CD4-positive, alpha-beta T cell treated with Interleukin-6 at 100 ng/mL for 8 hours (primary cell): ENCODE measurements around the gene HFE.

ENCODE experiments used
- DNase-seq: peaks from one replicate; pipeline ENCODE4 v3.0.0-alpha.2; 2020; ENCODE audit warnings: mixed read lengths, low spot score

HFE gene

GRCh38 chr6:26131618-26132017 lies 44.4 kb downstream of the HFE start:
- no peak for DNase-seq

- DNase-seq = no peak
These were observed 46.5 kb downstream of the HFE start for GRCh38 chr6:26133730-26134129.

GRCh38 chr6:26136321-26136720 lies 49.1 kb downstream of the HFE start:
- DNase-seq = no peak

- no peak for DNase-seq
These were observed 53.2 kb downstream of the HFE start for GRCh38 chr6:26140254-26140966.

- DNase-seq = no peak
These were observed 53.7 kb downstream of the HFE start for GRCh38 chr6:26140967-26141294.

GRCh38 chr6:26141378-26141904 lies 54.2 kb downstream of the HFE start:
- DNase-seq = no peak

GRCh38 chr6:26142026-26142425 lies 54.8 kb downstream of the HFE start:
- DNase-seq = no peak
